LNCaP clone FGC (cell line): ENCODE data around the gene TOP2A.
A peak's percentile ranks its signal among the peaks of the same experiment; 100 is the strongest.

Source experiments
- DNase-seq: peaks from one replicate; pipeline ENCODE4 v3.0.0-alpha.2; 2011; ENCODE audit warnings: low read depth
- H3K4me3 ChIP-seq: 2 replicates; pipeline ENCODE4 v1.5.1; 2011; ENCODE audit warnings: mild to moderate bottlenecking, low read depth, low read length, control low read depth
- TF ChIP-seq, protein P1 (sequence below): IDR thresholded peaks from 2 replicates; pipeline ENCODE4 v1.5.1; 2012; ENCODE audit warnings: mild to moderate bottlenecking; ENCODE audit not compliant: control insufficient read depth, insufficient read depth; ENCODE audit errors: extremely low read depth

TOP2A gene

DNA sequence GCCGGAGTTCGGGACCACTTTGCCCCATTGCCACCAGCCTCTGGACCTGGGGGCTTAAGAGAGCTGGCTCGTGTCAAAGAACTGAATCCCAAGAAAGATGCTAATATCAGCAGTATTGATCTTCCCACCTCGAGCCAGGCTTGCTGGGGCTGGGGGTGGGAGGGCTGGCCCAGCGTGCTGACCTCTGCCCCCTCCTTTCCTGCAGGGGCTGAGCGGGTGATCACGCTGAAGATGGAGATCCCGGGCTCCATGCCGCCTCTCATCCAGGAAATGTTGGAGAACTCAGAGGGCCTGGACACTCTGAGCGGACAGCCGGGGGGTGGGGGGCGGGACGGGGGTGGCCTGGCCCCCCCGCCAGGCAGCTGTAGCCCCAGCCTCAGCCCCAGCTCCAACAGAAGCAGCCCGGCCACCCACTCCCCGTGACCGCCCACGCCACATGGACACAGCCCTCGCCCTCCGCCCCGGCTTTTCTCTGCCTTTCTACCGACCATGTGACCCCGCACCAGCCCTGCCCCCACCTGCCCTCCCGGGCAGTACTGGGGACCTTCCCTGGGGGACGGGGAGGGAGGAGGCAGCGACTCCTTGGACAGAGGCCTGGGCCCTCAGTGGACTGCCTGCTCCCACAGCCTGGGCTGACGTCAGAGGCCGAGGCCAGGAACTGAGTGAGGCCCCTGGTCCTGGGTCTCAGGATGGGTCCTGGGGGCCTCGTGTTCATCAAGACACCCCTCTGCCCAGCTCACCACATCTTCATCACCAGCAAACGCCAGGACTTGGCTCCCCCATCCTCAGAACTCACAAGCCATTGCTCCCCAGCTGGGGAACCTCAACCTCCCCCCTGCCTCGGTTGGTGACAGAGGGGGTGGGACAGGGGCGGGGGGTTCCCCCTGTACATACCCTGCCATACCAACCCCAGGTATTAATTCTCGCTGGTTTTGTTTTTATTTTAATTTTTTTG, 61.6 kb downstream of the TOP2A start:
- DNase-seq, result no peak
- no peak overlapping the region for H3K4me3 ChIP-seq
- TF ChIP-seq, protein P1, sequence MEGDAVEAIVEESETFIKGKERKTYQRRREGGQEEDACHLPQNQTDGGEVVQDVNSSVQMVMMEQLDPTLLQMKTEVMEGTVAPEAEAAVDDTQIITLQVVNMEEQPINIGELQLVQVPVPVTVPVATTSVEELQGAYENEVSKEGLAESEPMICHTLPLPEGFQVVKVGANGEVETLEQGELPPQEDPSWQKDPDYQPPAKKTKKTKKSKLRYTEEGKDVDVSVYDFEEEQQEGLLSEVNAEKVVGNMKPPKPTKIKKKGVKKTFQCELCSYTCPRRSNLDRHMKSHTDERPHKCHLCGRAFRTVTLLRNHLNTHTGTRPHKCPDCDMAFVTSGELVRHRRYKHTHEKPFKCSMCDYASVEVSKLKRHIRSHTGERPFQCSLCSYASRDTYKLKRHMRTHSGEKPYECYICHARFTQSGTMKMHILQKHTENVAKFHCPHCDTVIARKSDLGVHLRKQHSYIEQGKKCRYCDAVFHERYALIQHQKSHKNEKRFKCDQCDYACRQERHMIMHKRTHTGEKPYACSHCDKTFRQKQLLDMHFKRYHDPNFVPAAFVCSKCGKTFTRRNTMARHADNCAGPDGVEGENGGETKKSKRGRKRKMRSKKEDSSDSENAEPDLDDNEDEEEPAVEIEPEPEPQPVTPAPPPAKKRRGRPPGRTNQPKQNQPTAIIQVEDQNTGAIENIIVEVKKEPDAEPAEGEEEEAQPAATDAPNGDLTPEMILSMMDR, result no peak

DNA sequence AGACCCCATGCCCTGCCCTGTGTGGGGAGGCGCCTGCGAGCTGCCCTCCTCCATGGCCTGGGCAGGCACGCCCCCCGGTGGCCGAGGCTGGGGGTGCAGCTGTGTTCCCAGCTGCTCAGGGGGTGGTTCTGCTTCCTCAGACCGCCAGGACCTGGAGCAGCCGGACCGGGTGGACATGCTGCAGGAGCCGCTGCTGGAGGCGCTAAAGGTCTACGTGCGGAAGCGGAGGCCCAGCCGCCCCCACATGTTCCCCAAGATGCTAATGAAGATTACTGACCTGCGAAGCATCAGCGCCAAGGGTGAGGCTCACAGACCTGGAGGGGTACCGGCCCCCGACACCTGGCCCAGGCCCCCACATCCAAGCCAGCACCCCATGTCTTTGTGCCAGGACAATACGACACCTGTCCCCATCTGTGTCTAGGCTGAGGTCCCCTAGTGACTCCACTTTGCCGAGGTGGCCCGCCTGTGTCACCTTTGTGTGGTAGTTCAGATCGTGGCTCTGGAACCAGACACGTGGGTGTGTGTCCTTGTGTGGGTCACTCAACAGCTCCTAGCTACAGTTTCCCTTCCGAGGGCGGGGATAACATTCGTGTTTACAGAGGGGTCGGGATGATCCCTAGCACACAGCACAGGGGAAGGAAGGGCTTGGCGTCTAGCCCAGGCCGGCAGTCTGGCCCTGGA, 62.4 kb downstream of the TOP2A start:
- TF ChIP-seq, protein P1, result peak; percentile 89
- no peak for DNase-seq

DNA sequence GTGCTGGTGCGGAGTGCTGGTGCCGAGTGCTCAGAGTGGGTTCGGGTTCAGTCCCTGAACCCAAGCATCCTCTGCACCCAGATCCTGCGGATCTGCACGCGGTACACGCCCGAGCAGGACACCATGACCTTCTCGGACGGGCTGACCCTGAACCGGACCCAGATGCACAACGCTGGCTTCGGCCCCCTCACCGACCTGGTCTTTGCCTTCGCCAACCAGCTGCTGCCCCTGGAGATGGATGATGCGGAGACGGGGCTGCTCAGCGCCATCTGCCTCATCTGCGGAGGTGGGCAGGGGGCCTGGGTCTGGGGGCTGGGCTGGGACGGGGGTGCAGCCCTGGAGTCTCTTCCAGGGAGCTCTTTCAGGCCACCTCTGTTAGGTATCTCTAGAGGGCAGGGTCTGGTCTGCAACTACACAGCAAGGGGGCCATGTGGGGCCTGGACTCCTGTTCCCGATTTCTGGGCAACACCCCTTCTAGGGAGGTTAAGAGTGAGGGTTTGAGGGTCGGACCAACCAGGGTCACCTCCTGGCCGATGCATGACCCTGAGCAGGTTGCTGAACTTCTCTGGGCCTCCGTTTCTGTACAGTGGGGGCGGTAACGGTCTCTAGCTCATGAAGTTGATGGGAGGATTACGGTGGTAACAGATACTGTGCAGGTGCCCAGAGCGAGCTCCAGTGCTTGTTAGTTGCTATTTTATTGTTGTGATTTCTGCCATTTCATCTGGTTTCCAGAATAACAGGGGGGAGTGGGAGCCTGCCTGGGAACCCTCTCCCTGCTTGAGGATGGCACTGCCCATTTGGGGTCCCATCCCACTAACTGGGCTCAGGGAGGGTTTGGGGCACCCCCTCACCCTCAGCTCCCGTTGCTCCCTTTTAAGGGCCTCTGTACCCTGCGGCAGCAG, 63.2 kb downstream of the TOP2A start:
- H3K4me3 ChIP-seq, result no peak overlapping the region
- no peak for DNase-seq
- TF ChIP-seq, protein P1, result no peak

More for the DNA sequence above, 62.4 kb downstream of the TOP2A start:
- no peak overlapping the region for H3K4me3 ChIP-seq

DNA sequence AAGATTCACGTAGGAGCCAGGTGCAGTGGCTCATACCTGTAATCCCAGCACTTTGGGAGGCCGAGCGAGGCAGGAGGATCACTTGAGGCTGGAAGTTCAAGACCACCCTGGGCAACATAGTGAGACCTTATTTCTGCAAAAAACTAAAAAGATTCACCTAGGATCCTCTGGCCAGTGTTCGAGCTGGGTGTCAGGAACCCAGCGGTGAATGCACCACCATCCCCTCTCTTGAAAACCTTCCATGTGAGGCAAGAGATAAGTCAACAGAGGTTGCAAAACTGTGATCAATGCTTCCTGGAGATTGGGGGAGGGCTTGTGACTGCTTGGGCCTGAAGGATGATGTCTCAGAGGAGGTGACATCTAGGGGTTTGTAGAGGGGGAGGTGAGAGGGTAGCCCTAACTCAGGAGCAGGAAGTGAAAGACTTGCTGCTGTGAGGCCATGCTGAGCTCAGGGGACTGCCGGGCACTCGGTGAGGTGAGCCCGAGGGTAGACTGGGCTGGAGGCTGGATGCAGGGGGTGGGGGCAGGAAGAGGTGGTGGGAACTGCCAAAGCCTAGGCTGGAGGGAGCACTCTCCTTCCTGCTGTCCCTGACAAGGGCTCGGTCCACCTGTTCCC, 64.8 kb downstream of the TOP2A start:
- no peak overlapping the region for H3K4me3 ChIP-seq
- TF ChIP-seq, protein P1, result no peak
- no peak for DNase-seq

DNA sequence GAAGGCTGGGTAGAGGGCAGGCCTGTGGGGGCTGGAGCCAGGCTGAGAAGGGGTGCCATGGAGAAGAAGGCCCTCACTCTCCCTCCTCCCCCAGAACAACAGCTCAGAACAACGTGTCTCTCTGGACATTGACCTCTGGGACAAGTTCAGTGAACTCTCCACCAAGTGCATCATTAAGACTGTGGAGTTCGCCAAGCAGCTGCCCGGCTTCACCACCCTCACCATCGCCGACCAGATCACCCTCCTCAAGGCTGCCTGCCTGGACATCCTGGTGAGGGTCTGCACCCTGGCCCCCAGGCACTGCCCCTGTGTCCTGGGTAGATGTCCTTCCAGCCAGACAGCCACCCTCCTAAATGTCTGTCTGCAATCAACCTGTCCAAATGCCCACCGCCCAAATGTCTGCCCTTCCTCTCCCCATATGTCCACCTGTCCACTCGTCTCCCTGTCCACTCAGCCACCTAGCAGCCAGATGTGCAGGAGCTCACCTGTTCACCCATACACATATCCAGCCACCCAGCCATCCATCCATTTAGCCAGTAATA, 65.4 kb downstream of the TOP2A start:
- DNase-seq, result no peak
- TF ChIP-seq, protein P1, result no peak
- H3K4me3 ChIP-seq, result no peak overlapping the region
